GM18861 (cell line): ENCODE results near the gene NAV2.

Experiments
- ATAC-seq: cut with Tn5 transposase; IDR thresholded peaks from one replicate; pipeline ENCODE4 v1.9.1; 2021; ENCODE audit not compliant: unreplicated experiment

Gene NAV2

DNA sequence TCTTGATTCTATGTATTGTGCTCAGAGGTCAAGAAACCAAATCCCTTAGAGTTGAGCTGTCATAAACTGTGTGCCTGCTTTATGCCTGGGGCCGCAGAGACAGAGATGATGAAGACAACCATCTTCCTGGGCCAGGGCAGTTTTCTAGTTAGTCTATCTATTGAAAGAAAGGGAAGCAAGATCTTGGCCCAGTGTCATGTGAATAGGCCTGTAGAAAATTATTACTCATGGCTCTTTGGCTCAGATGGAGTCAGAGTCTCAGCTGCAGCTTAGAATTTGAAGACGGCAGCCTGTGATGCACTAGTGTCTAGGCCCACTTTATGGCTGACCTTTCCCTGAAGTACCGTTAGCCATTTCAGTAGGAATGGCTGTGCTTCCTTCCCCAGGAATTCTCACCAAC lies 335.6 kb downstream of the NAV2 start:
- no peak for ATAC-seq

- no peak for ATAC-seq
Measured at GRCh38 chr11:20048707-20049106, 336.1 kb downstream of the NAV2 start.

GRCh38 chr11:20049231-20049630 lies 336.6 kb downstream of the NAV2 start:
- no peak for ATAC-seq

GRCh38 chr11:20050048-20050447 lies 337.4 kb downstream of the NAV2 start:
- no peak for ATAC-seq

DNA sequence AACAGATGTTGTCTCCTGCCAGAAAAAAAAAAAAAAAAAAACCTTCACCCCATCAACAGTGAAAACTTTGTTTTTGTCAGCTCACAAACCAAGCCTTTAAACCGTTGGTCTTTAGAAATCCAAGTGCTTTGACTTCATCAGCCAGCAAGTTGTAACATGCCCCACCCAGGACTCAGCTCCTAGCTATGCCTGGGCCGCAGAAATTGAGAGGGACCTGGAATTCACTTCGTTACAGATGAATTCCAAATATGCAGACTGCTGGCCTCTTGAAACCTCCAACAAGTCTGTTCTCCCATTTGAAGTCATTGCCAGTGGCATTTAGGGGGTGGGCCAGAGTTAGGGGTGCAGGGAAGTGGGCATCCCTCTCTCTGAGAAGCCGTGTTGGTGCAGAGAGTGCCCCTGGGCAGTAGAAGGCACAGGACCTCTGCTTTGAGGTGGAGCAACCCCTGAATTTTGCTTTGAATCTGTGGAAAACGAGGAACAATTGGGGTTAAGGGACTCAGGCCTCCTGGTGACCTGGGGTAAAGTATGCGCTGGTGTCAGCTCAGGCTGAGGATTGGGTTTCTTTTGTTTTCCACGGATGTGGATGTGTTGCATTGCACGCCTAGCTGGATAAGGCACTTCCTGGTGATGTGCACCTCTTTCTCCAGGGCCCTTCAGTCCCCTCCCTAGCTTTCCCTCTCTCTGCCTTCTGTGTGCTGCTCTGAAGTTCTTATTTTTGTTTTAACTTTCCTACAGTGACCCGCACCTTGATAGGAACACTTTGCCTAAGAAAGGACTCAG lies 338.1 kb downstream of the NAV2 start:
- ATAC-seq, result no peak

- no peak for ATAC-seq
Measured at GRCh38 chr11:20051469-20052399, 339.1 kb downstream of the NAV2 start.

DNA sequence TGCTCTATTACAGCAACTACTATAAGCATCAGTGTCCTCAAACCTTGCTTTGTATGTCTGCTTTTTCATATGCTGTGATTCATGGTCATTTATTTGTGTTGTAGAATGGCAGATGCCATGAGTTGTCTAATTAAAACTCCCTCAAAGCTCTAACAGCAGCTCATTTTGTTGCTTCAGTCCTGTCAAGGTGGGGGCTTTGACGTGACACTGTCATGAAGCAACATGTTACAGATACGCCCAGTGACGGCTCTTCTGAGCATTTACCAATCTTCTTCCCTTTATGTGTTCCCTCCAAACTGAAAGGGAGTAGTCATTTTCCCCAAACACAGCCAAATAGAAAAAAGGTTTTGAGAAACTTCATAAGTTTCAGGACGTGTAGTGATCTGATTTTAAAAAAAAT lies 340.9 kb downstream of the NAV2 start:
- no peak for ATAC-seq

GRCh38 chr11:20054584-20054983 lies 341.9 kb downstream of the NAV2 start:
- no peak for ATAC-seq

GRCh38 chr11:20055312-20055711 lies 342.7 kb downstream of the NAV2 start:
- ATAC-seq, result no peak

DNA sequence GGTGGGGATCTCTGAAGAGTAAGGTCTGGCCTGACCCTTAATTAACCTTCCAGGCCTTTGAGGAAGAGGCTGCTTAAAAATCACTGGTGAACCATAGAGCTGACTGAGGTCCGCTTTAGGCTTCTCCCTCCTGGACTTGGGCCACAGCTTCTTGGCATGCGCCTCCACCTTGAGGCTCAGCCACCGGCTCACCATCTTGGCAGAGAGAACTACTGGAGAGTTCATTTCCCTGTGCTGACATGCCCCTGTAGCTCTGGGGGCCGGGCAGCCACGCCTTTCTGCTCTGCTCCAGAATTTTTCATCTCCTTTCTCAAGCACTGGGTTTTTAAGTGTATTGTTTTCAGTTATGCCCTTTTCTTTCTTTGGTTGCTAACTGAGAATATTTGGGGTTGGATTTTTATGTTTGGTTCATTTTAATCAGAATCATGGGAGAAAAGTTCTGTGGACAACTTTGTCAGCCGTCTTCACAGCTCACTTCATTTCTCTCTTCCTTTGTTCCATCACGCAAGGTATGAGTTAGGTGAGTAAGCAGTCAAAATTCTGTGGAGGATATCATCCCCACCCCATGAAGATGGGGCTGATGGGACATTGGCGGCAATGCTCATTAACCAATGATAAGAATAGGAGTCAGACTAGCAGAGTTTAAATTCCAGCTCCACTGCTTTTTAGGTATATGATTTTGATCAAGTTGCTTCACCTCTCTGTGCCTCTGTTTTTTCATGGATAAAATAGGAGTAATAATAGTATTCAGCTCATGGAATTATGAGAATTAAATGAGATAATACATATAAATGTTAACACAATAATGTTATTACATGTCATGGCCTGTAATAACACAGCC lies 343.7 kb downstream of the NAV2 start:
- no peak for ATAC-seq

- no peak for ATAC-seq
Measured at GRCh38 chr11:20056950-20057943, 344.6 kb downstream of the NAV2 start.

GRCh38 chr11:20058749-20059458 lies 346.3 kb downstream of the NAV2 start:
- no peak for ATAC-seq

DNA sequence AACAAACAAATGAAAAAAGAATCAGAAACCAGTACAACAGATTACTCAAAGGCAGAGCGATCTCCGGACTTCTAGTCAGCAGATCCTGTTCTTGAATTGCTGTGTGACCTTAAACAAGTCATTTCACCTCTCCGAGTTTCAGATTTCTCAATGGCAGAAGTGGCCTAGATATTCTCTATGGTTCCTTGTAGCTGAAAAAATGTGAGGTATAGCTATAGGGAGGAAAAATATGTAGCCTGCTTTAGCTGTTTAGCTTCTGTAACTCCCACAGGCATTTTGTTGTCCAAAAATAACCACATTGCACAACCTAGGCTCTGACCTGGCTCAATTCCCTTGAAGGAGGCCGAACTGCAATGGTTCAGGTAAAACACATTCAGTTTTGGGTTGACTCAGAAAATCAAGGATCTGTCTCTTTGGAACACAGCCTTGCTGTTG lies 347.0 kb downstream of the NAV2 start:
- no peak for ATAC-seq

DNA sequence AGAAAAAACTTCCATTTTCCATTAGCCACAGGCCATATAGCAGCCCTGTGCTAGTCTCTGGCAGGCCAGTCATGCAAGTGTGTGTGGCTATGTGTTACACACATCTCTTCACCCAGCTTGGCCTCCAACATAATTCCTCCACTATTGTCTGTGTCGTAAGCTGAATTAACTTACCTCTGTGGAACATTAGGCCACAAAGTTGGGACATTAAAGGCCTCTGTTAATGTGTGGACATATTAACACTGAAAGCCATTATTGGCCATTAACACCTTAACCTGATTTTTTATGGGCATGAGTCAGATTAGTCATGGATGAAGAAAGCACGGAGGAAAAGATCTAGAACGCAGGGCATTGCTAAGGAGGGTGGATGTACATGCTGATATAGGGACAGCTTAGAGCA lies 347.5 kb downstream of the NAV2 start:
- ATAC-seq, result no peak

DNA sequence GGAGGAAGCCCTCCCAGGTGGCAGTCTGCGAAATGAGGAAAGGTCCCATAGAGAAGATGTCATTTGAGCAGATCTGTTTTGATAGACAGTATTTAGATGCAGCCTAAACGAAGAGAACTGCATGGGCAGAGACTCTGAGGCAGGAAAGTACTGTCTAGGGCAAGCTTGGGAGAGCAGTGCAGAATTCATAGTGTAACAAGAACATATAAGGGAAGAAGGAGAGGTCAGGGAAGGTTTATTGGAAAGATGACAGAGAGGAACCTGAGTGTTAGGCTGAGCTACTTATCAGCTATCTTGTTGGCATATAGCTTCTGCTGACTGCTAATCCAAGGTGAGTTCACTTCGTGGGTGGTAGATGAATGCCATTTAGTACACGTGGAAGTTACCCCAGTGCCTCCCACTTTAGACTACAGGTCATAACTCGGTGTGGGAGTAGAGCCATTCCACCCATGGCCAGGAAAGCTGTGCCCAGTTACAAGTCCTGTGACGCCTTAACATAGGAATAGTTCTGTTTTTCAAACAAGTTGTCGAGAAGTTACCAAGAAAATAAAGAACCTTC lies 348.1 kb downstream of the NAV2 start:
- no peak for ATAC-seq

GRCh38 chr11:20061776-20062175 lies 349.1 kb downstream of the NAV2 start:
- no peak for ATAC-seq

- no peak for ATAC-seq
Measured at GRCh38 chr11:20064961-20065405, 352.3 kb downstream of the NAV2 start.

GRCh38 chr11:20065406-20065805 lies 352.8 kb downstream of the NAV2 start:
- no peak for ATAC-seq
